Activated effector memory CD4-positive, alpha-beta T cell treated with anti-CD3 and anti-CD28 coated beads, Interleukin-2, amount 50 U/mL, for 16 hours (primary cell): Measurements from ENCODE around the gene HOXA2.
A peak's percentile ranks its signal among the peaks of the same experiment; 100 is the strongest.

Source experiments
- DNase-seq: peaks from one replicate; pipeline ENCODE4 v3.0.0-alpha.2; 2020

Gene HOXA2

GRCh38 chr7:27097686-27098577, 4.6 kb downstream of the HOXA2 start:
- no peak for DNase-seq

DNA sequence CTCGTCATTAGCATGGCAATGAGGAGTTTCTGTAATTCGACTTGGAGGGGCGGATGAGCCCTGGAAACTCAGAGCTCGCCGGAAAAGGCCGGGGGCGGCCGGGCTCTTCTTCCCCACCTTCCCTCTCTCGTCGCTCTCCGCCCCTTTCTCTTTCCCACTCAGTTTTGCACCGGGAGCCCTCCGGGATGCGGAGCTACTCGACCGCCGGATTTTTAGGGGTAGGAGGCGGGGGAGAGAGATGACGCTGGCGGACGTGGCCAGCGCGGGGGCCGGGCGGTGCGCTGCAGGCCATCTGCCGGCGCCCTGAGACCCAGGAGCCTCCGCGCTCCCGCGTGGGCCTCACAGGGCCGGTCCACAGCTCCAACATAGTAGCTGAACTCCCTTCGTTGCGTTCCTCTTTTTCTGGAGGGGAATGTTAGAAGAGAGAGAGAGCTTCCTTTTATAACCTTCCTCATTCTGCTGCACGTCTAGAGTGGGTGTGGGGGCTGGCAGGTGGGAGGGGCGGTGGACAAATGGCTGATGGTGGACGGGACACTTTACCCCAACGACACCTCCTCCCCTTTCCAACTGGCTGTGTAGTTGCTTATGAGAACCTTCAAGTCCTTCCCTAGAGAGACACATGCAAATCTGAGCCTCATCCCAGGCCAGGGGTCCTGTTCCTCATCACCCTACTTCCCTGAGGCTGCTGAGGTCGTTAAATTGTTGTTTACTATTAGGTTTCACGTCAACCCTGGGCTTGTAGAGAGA, 5.5 kb downstream of the HOXA2 start:
- DNase-seq: no peak

GRCh38 chr7:27095897-27096767, 6.4 kb downstream of the HOXA2 start, which contains the start of gene HOXA1:
Gene HOXA1, minus strand, starts transcription at chr7:27096000. Its CDS starts 88 bp downstream, at chr7:27095912.
- DNase-seq: peak; percentile 90

DNA sequence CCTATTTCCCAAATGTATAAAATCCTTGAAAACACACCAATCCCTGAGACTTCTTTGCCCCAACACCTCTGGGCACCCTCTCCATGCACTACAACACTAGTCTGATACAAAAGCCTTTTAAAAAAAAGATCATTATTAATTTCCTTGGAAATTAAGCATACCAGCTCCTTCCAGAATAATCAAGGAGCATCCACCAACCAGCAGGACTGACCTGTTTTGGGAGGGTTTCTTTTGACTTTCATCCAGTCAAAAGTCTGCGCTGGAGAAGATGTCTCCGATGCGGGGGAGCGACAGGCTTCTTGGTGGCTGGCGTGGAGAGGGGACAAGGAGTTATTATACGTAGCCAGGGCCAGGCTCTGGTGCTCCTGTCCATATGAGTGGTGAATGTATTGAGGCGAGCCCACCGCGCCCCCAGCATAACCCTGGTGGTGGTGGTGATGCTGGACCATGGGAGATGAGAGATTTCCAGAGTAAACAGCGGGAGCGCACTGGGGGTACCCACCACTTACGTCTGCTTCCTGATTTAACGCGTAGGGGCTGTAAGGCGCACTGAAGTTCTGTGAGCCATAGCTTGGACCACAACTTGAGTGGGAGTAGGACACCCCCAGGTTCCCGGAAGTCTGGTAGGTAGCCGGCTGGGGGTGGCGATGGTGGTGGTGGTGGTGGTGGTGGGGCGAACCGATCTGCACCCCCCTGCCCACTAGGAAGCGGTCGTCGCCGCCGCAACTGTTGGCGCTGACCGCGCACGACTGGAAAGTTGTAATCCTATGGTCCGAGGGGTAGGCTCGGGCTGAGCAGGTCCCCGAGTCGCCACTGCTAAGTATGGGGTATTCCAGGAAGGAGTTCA, 7.2 kb downstream of the HOXA2 start:
- peak; percentile 68 for DNase-seq

GRCh38 chr7:27094304-27095049, 8.0 kb downstream of the HOXA2 start:
- DNase-seq: no peak

GRCh38 chr7:27093184-27093895, 9.1 kb downstream of the HOXA2 start:
- DNase-seq: no peak

- DNase-seq: no peak
Observed at GRCh38 chr7:27092819-27093110, 9.7 kb downstream of the HOXA2 start.

GRCh38 chr7:27091941-27092818, 10.3 kb downstream of the HOXA2 start:
- no peak for DNase-seq

DNA sequence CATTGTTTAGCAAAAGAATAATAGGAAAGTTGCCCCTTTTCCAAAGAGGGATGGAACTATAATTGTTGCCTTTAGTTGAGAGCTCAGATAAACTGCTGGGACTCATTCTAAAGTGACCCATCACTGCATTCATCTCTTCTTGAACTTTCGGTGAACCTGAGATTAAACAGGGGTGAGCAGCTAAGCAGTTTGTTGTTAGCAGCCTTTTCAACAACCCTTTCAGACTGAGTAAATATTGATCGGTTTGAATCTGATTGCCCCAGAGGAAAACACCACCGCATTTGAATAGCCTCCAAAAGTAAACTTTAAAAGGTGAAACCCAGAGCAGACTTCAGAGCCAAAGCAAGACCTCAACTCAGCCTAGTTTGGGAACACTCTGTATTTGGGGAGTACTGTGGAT, 11.4 kb downstream of the HOXA2 start:
- DNase-seq: no peak

GRCh38 chr7:27088002-27088922, 14.2 kb downstream of the HOXA2 start:
- no peak for DNase-seq

- no peak for DNase-seq
Observed at GRCh38 chr7:27083646-27084045, 18.8 kb downstream of the HOXA2 start.

- no peak for DNase-seq
Observed at GRCh38 chr7:27082171-27082570, 20.3 kb downstream of the HOXA2 start.

- no peak for DNase-seq
Observed at GRCh38 chr7:27080844-27081436, 21.5 kb downstream of the HOXA2 start.

GRCh38 chr7:27079234-27079975, 23.1 kb downstream of the HOXA2 start:
- DNase-seq: no peak

- no peak for DNase-seq
Observed at GRCh38 chr7:27078616-27079233, 23.8 kb downstream of the HOXA2 start.

DNA sequence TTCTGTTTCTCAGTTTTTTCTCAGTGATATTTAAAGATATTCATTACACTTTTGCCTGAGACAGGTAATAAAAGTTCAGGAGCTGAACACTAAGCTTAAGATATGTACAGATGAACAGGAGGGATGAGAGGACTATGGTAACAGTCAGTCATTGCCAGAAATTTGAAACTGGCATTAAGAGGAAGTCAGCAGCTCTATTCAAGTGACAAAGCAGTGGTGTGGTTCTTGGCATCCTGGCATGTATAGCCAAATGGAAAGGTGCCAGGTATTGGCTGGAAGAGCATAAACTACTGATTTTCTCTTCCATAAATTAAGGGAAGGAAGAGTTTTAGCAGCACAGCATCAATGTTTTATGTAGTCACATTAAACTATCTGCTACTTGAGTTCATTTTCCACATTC, 29.4 kb downstream of the HOXA2 start:
- no peak for DNase-seq
